Measurements from ENCODE around the gene DPY19L3. TPM values are rescaled to one million over a fixed set of nuclear protein-coding genes. Genes with fewer than 3 reads are reported as not detected.
A peak's percentile ranks its signal among the peaks of the same experiment; 100 is the strongest.

The DPY19L3 gene
- total RNA-seq, 2 donors from 2014 or later, result 21.6 to 29.0 TPM

GRCh38 chr19:32387701-32388392 lies 17.7 kb upstream of the DPY19L3 start:
- DNase-seq (ENCODE audit: low spot score), result no peak
- intact Hi-C loops (cut with DNase I), result no loop called here

- intact Hi-C loops (cut with DNase I), result no loop called here
- DNase-seq (ENCODE audit: low spot score), result no peak
These were observed 17.1 kb upstream of the DPY19L3 start for GRCh38 chr19:32388393-32388855.

DNA sequence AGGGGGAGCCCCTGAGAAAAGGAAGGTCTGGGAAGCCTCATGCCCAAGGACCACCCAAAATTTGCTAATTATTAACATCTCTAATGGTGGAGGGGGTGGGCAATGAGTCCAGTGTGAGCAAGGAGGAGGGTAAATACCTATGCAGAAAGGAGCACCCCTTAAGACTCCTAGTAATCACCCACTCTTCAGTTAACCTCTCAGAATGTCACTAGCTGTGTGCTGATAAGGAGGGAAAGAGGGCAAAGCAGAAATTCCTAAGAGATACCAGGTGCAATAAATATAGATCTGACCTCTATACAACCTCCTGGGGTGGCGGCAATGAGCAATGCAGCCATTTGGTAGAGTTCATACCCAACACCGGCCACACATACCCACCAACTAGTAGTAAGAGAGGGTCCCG lies 12.7 kb upstream of the DPY19L3 start:
- DNase-seq (ENCODE audit: low spot score), result no peak
- intact Hi-C loops (cut with DNase I), result no loop called here

DNA sequence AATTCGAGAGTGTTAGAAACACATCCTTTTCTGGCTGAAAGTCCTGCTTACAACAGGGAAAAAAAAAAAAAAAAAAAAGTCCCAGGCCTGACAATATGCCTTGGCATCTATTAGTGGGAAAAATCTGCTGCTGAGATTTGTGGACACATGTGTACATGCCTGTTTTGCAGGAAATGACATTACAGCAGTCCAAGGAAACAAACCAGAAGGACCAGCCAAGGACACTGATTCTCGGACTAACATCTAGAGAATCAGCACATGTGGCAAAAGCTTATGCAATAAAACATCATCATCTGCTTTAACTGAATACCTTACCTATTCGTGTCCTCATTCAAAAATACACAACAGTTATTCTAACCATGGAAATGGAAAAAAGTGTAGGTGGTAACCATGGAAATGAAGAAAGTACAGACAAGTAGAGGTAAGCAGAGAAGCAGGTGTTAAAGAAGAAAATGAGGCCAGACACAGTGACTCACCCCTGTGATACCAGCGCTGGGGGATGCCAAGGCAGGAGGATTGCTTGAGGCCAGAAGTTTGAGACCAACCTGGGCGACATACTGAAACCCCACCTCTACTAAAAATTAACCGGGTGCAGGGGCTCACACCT lies 9.4 kb upstream of the DPY19L3 start:
- intact Hi-C loops (cut with DNase I), result no loop called here
- no peak for DNase-seq (ENCODE audit: low spot score)

- intact Hi-C loops (cut with DNase I), result no loop called here
- DNase-seq (ENCODE audit: low spot score), result no peak
These were observed 7.9 kb upstream of the DPY19L3 start for GRCh38 chr19:32397671-32398101.

- DNase-seq (ENCODE audit: low spot score), result no peak
- intact Hi-C loops (cut with DNase I), result loop anchor here in 1 of 2 donors (10.0 kb wide), 1 partner anchor 47 kb away; no protein-coding TSS in a partner anchor
These were observed 3.6 kb upstream of the DPY19L3 start for GRCh38 chr19:32401992-32402391.

- intact Hi-C loops (cut with DNase I), result loop anchor here in 1 of 2 donors (10.0 kb wide), 1 partner anchor 49 kb away; no protein-coding TSS in a partner anchor
- DNase-seq (ENCODE audit: low spot score), result no peak
These were observed 2.1 kb upstream of the DPY19L3 start for GRCh38 chr19:32403291-32403995.

GRCh38 chr19:32404213-32404932 lies 1.2 kb upstream of the DPY19L3 start:
- intact Hi-C loops (cut with DNase I), result loop anchor here in 1 of 2 donors (10.0 kb wide), 1 partner anchor 50 kb away; no protein-coding TSS in a partner anchor
- no peak for DNase-seq (ENCODE audit: low spot score)

DNA sequence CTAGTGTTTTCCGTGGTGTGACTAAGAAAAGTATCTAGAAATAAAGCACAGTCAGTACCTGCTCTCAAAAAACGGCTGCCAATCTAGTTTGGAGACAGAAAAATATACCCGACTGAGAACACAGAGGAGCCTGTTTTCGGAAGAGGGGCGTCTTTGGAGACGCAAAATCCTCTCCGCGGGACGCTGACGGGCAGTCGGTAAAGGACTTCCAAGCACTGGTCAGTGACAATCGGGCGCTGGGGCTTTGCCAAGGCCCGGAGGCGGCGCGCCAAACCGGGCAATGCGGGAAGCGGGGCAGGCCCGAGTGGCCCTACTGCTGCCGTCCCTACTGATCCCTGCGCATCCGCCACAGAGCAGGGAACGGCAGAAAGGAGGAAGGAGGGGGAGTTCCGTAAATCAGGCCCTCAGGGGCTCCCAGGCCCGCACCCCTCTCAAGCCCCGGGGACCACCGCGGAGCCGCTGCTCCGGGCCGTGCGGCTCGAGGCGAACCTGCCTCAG lies 588 bp upstream of the DPY19L3 start:
- peak; percentile 90 for DNase-seq (ENCODE audit: low spot score)
- intact Hi-C loops (cut with DNase I), result loop anchor here in 1 of 2 donors (10.0 kb wide), 1 partner anchor 50 kb away; no protein-coding TSS in a partner anchor

- intact Hi-C loops (cut with DNase I), result loop anchor here in 1 of 2 donors (10.0 kb wide), 1 partner anchor 52 kb away; no protein-coding TSS in a partner anchor
These were observed 812 bp downstream of the DPY19L3 start for GRCh38 chr19:32406161-32407003.

GRCh38 chr19:32407004-32407992 lies 1.7 kb downstream of the DPY19L3 start:
- intact Hi-C loops (cut with DNase I), result loop anchor here in 1 of 2 donors (10.0 kb wide), 1 partner anchor 52 kb away; no protein-coding TSS in a partner anchor
- no peak for DNase-seq (ENCODE audit: low spot score)

More at GRCh38 chr19:32406161-32407003, 812 bp downstream of the DPY19L3 start:
- DNase-seq (ENCODE audit: low spot score), result no peak

DNA sequence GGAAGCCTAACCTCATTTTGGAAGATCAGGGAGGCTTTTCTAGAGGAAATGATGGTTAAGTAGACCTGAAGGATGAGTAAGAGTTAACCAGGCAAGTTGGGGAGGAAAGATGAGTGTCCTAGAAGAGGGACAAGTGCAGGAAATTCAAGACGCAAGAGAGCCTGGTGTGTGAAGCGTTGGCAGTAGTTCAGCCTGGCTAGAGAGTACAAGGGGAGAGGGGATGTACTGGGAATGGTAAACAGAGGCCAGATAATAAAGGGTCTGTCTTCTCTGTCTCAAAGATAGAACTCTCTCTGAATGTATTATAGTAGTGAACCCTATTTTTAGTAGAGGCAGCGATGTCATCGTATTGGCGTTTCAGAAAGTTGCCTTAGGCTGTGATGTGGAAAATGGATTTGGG lies 9.7 kb downstream of the DPY19L3 start:
- intact Hi-C loops (cut with DNase I), result no loop called here
- DNase-seq (ENCODE audit: low spot score), result no peak

DNA sequence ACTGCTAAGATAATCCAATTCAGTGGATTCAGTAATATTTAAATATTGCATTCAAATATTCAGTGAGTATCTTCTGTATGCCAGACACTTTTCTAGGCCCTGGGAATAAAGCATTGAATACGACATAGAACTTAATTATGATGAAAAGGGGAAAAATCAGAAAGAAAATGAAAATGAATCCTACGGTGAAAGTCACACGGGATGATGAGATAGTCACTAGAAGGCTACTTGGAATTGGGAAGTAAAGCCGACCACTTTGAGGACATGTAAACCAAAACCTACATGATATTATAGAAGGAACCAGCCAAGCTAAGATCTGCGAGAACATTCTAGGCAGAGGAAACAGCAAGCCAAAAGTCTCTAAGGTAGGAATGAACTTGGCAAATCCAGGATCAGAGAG lies 10.1 kb downstream of the DPY19L3 start:
- no peak for DNase-seq (ENCODE audit: low spot score)

DNA sequence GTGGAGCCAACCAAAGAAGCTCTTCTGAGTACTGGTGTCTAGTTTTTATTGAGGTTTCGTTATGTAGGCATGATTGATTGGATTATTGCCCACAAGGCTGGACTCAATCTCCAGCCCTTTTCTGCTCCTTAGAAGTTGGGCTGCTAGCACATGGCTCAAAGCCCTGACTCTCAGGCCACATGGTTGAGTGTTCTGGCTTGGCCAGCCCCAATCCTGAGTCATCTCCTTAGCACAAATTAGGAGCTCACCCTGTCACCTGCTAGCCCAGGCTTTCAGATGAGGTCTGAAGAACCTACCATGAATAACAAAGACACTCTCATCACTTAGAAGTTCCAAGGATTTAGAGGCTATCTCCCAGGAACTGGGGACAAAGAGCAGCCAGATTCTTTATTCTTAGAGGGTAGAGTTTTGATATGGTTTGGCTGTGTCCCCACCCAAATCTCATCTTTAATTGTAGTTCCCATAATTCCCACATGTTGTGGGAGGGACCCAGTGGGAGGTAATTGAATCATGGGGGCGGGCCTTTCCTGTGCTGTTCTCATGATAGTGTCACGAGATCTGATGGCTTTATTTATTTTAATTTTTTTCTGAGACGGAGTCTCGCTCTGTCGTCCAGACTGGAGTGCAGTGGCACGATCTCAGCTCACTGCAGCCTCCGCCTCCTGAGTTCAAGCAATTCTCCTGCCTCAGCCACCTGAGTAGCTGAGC lies 11.3 kb downstream of the DPY19L3 start:
- DNase-seq (ENCODE audit: low spot score), result no peak
- intact Hi-C loops (cut with DNase I), result no loop called here

More for the DNA sequence above, 10.1 kb downstream of the DPY19L3 start:
- intact Hi-C loops (cut with DNase I), result no loop called here

- DNase-seq (ENCODE audit: low spot score), result no peak
- intact Hi-C loops (cut with DNase I), result no loop called here
These were observed 12.6 kb downstream of the DPY19L3 start for GRCh38 chr19:32418155-32418554.

DNA sequence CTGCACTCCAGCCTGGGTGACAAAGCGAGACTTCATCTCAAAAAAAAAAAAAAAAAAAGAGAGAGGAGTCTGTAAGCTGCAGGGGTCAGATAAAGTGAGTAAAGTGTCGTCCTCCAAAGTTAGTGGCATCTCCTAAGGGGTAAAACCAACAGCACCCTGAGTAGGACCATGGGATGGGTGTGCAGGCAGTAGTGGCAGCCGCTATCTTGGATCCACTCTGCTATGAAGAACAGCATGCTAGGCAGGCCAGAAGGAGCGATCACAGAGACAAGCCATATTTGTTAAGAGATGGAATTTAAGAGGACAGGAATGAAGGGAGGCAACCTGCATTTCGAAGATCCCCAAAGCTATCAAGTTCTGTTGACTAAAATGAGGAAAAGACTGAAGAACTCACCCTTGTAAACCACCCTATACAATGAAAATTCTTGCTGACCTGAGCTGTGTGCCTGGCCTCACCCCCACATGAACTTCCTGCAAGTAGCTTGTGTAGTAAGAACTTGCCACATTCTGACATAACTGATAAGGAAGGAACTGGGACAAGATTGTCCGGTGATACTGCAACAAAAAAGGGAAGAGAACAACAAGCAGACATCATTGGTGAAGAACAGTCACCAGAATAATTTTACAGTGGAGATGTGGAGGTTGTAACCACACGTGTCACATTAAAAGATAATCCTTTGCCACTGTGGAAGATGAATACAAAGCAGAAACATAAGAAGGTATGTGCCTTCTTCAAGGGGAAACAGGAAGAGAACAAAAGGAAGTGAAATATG lies 16.2 kb downstream of the DPY19L3 start:
- DNase-seq (ENCODE audit: low spot score), result no peak

More for the DNA sequence above, 16.2 kb downstream of the DPY19L3 start:
- intact Hi-C loops (cut with DNase I), result no loop called here

All from posterior vena cava (tissue), 2 donors.